ENCODE measurements around the gene RAF1.
"Not testable (repeated sequence)": the region's sequence is repeated elsewhere in the genome, so short reads cannot be mapped to it uniquely, and the experiment has no call there.

Gene RAF1

GRCh38 chr3:12689997-12690711, 26.2 kb upstream of the RAF1 start:
- H3K9me3 Mint-ChIP-seq, result no peaks in the 10 kb centered on the region
- no peaks in the 10 kb centered on the region for H3K4me1 Mint-ChIP-seq (ENCODE audit: low read depth)
- no peaks in the 10 kb centered on the region for H3K36me3 Mint-ChIP-seq (ENCODE audit: low read depth)
- no peak overlapping the region for H3K4me3 Mint-ChIP-seq
- H3K27ac Mint-ChIP-seq, result no peak overlapping the region
- peaks cover 10% of the 10 kb centered on the region for H3K27me3 Mint-ChIP-seq

- H3K4me1 Mint-ChIP-seq (ENCODE audit: low read depth), result peaks cover 2% of the 10 kb centered on the region
- no peak overlapping the region for H3K27ac Mint-ChIP-seq
- H3K36me3 Mint-ChIP-seq (ENCODE audit: low read depth), result no peaks in the 10 kb centered on the region
- no peak overlapping the region for H3K4me3 Mint-ChIP-seq
- H3K9me3 Mint-ChIP-seq, result no peaks in the 10 kb centered on the region
- peaks cover 10% of the 10 kb centered on the region for H3K27me3 Mint-ChIP-seq
Measured at GRCh38 chr3:12687948-12688347, 24.0 kb upstream of the RAF1 start.

GRCh38 chr3:12686096-12686495, 22.2 kb upstream of the RAF1 start:
- no peak overlapping the region for H3K27ac Mint-ChIP-seq
- H3K27me3 Mint-ChIP-seq, result peaks cover 10% of the 10 kb centered on the region
- no peaks in the 10 kb centered on the region for H3K9me3 Mint-ChIP-seq
- peaks cover 14% of the 10 kb centered on the region for H3K4me1 Mint-ChIP-seq (ENCODE audit: low read depth)
- H3K36me3 Mint-ChIP-seq (ENCODE audit: low read depth), result no peaks in the 10 kb centered on the region
- no peak overlapping the region for H3K4me3 Mint-ChIP-seq

- Mint-ChIP-seq H3K4me1 (ENCODE audit: low read depth) (peaks cover 14% of the 10 kb centered on the region), H3K4me3 (no peak overlapping the region), H3K36me3 (ENCODE audit: low read depth) (no peaks in the 10 kb centered on the region), H3K9me3 (no peaks in the 10 kb centered on the region), H3K27ac (no peak overlapping the region), H3K27me3 (peaks cover under 1% of the 10 kb centered on the region)
Measured at GRCh38 chr3:12681943-12682390, 18.1 kb upstream of the RAF1 start.

GRCh38 chr3:12681089-12681942, 17.4 kb upstream of the RAF1 start:
- no peak overlapping the region for H3K27ac Mint-ChIP-seq
- H3K27me3 Mint-ChIP-seq, result no peaks in the 10 kb centered on the region
- H3K9me3 Mint-ChIP-seq, result no peaks in the 10 kb centered on the region
- no peak overlapping the region for H3K4me3 Mint-ChIP-seq
- H3K36me3 Mint-ChIP-seq (ENCODE audit: low read depth), result no peaks in the 10 kb centered on the region
- H3K4me1 Mint-ChIP-seq (ENCODE audit: low read depth), result peaks cover 14% of the 10 kb centered on the region

- H3K9me3 Mint-ChIP-seq, result no peaks in the 10 kb centered on the region
- H3K36me3 Mint-ChIP-seq (ENCODE audit: low read depth), result no peaks in the 10 kb centered on the region
- no peak overlapping the region for H3K27ac Mint-ChIP-seq
- peaks cover 14% of the 10 kb centered on the region for H3K4me1 Mint-ChIP-seq (ENCODE audit: low read depth)
- H3K4me3 Mint-ChIP-seq, result no peak overlapping the region
- H3K27me3 Mint-ChIP-seq, result no peaks in the 10 kb centered on the region
Measured at GRCh38 chr3:12679468-12679867, 15.6 kb upstream of the RAF1 start.

- Mint-ChIP-seq H3K27me3 (no peaks in the 10 kb centered on the region), H3K36me3 (ENCODE audit: low read depth) (no peaks in the 10 kb centered on the region), H3K4me1 (ENCODE audit: low read depth) (peaks cover 12% of the 10 kb centered on the region), H3K9me3 (no peaks in the 10 kb centered on the region), H3K4me3 (no peak overlapping the region), H3K27ac (no peak overlapping the region)
Measured at GRCh38 chr3:12677616-12678015, 13.7 kb upstream of the RAF1 start.

GRCh38 chr3:12675115-12675810, 11.3 kb upstream of the RAF1 start:
- no peaks in the 10 kb centered on the region for H3K9me3 Mint-ChIP-seq

GRCh38 chr3:12673956-12674736, 10.2 kb upstream of the RAF1 start:
- H3K9me3 Mint-ChIP-seq; H3K36me3 Mint-ChIP-seq (ENCODE audit: low read depth); H3K27me3 Mint-ChIP-seq; H3K27ac Mint-ChIP-seq; H3K4me1 Mint-ChIP-seq (ENCODE audit: low read depth); H3K4me3 Mint-ChIP-seq: not testable (repeated sequence)

More at GRCh38 chr3:12675115-12675810, 11.3 kb upstream of the RAF1 start:
- Mint-ChIP-seq H3K27me3 (no peaks in the 10 kb centered on the region), H3K4me1 (ENCODE audit: low read depth) (no peaks in the 10 kb centered on the region), H3K4me3 (no peak overlapping the region), H3K27ac (no peak overlapping the region), H3K36me3 (ENCODE audit: low read depth) (no peaks in the 10 kb centered on the region)

GRCh38 chr3:12671120-12671450, 7.2 kb upstream of the RAF1 start:
- Mint-ChIP-seq H3K36me3 (ENCODE audit: low read depth) (no peaks in the 10 kb centered on the region), H3K4me1 (ENCODE audit: low read depth) (no peaks in the 10 kb centered on the region)

GRCh38 chr3:12670365-12671119, 6.6 kb upstream of the RAF1 start:
- no peaks in the 10 kb centered on the region for H3K9me3 Mint-ChIP-seq
- no peaks in the 10 kb centered on the region for H3K36me3 Mint-ChIP-seq (ENCODE audit: low read depth)
- no peak overlapping the region for H3K27ac Mint-ChIP-seq
- no peaks in the 10 kb centered on the region for H3K4me1 Mint-ChIP-seq (ENCODE audit: low read depth)
- no peaks in the 10 kb centered on the region for H3K27me3 Mint-ChIP-seq
- H3K4me3 Mint-ChIP-seq, result no peak overlapping the region

More at GRCh38 chr3:12671120-12671450, 7.2 kb upstream of the RAF1 start:
- no peak overlapping the region for H3K27ac Mint-ChIP-seq
- no peak overlapping the region for H3K4me3 Mint-ChIP-seq
- H3K27me3 Mint-ChIP-seq, result no peaks in the 10 kb centered on the region
- no peaks in the 10 kb centered on the region for H3K9me3 Mint-ChIP-seq

GRCh38 chr3:12663401-12663935, 449 bp downstream of the RAF1 start:
- Mint-ChIP-seq H3K4me1 (ENCODE audit: low read depth) (peaks cover 41% of the 10 kb centered on the region), H3K27me3 (no peaks in the 10 kb centered on the region), H3K36me3 (ENCODE audit: low read depth) (peaks cover 8% of the 10 kb centered on the region), H3K27ac (peak overlapping the region; percentile 94), H3K4me3 (peak overlapping the region; percentile 88), H3K9me3 (no peaks in the 10 kb centered on the region)

GRCh38 chr3:12662593-12663400, 1.1 kb downstream of the RAF1 start:
- Mint-ChIP-seq H3K27ac (peak overlapping the region; percentile 87), H3K36me3 (ENCODE audit: low read depth) (peaks cover 11% of the 10 kb centered on the region), H3K4me1 (ENCODE audit: low read depth) (peaks cover 48% of the 10 kb centered on the region), H3K9me3 (no peaks in the 10 kb centered on the region), H3K4me3 (peak overlapping the region; percentile 88), H3K27me3 (no peaks in the 10 kb centered on the region)
